GM21786 (cell line): ENCODE data around the gene LINGO3.

ENCODE experiments used
- ATAC-seq: cut with Tn5 transposase; IDR thresholded peaks from one replicate; pipeline ENCODE4 v1.9.1; 2021; ENCODE audit not compliant: unreplicated experiment

Gene LINGO3

DNA sequence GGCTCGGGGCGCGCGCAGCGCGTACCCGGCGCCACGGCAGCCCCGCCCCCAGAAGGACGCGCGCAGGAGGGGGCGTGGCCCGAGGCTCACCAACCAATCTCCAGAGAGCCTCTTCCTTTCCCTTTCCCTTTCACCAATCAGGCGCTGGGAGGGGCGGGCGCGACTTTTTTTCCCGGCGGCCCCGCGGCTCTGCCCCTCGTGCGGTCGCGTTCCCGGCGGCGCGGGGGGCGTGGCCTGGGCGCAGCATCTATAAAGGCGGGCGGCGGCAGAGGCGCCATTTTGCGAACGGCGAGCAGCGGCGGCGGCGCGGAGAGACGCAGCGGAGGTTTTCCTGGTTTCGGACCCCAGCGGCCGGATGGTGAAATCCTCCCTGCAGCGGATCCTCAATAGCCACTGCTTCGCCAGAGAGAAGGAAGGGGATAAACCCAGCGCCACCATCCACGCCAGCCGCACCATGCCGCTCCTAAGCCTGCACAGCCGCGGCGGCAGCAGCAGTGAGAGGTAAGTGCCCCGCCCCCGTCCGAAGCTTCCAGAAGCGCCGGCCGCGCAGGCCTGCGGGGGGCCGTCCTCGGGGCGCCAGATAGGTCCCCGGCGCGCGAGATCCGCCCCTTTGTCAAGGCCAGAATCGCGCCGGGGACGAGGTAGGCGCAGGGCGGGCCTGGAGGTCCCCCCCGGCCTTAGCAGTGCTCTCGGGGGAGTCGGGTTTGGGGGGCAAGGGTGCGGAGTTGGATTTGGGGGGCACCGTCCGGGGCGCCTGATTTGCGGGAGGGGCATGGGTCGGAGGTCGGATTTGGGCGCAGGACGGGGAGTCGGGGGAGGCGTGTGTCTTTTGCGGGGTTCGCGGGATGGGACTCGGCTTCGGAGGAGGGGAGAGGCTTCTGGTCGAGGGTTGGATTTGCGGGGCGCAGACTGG, 38.5 kb downstream of the LINGO3 start:
- no peak for ATAC-seq

DNA sequence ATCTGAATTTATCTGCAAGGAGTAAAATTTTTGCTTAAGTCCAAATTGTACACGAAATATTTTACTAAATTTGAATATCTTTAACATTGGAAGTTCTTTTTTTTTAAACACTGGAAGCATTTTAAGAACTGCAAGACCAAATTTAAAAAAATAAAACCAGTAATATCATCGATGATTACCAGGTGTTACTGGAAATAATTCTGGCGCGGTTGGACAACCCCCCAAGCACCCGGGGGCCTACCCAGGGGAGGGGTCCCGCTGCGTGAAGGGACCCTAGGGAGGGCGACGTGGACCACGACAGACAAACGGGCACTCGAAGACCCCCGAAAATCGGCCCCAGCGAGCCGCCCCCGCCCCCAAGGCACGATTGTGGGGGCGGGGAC, 39.1 kb downstream of the LINGO3 start:
- ATAC-seq = no peak

DNA sequence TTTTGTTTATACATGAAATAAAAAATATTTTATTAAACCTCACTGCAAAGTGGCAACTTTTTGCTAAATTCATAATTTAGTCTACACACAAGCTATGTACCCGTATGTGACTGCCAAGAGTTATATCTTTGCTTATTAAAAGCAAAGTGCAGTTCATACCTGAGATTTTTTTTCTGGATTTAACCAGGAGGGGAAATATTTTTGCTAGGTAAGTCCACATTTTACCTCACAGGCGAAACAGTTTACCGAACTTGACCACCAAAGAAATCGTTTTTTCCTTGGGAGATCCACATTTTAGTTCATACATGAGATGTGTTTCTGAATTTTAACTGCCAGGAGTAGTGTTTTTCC, 39.5 kb downstream of the LINGO3 start:
- no peak for ATAC-seq

DNA sequence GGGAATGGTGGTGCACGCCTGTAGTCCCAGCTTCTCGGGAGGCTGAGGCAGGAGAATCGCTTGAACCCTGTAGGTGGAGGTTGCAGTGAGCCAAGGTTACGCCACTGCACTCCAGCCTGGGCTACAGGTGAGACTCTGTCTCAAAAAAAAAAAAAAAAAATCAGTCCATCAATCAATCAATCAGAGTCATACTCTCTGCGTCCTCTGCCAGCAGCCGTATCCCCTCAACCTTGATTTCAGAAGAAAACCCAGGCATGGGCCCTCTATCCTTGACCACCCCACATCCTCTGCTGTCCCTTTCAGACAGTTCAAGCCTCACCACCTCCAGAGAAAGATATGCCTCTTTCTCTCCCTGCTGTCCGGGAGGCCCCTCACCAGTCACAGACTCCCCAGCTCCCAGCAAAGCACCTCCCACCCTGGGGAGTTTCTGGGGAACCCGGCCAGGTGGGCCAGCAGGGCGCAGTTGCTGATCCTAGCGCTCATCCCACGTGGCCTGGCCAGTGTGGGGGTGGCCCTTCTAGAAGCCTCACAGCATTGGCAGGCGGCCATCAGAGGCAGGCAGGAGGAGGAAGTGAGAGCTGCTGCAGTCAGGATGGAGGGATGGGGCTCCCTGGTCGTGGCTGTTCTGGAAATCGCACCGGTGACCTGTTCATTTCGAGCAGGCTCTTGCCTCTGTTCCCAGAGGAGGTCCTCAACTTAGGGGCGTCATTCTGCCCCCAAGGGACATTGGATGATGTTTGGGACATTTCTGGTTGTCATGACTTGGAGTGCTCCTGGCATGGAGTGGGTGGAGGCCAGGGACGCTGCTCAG, 41.6 kb downstream of the LINGO3 start:
- no peak for ATAC-seq

DNA sequence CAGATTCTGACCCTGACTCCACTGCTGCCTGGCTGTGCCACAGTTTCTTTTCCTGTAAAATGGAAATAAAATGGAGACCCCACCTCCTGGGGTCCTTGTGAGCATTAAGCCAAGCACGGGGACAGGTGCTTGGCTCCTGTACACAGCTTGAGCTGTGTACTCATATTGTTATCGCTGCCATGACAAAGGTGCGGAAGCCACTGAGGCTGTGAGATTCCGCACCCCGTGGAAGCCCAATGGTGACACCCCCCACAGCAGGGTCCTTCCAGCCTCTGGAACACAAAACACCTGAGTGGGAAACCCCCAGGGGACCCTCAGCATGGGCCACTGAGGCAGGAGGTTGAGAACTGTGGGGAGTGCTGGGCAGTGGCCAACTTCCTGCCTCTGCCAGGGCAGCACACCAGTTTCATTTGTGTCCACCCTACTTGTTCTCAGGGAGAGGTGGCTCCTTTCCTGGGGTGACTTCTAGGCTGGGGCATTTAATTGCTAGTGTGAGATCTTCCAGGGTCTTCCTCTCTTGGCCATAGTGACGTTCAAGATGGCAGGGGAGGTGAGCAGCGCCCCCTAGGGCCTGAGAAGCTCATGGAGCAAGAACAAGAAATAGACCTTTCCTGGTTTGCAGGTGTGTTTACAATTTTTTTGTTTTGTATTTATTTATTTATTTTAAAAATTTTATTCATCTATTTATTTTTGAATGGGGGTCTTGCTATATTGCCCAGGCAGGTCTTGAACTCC, 46.3 kb downstream of the LINGO3 start:
- ATAC-seq = no peak

DNA sequence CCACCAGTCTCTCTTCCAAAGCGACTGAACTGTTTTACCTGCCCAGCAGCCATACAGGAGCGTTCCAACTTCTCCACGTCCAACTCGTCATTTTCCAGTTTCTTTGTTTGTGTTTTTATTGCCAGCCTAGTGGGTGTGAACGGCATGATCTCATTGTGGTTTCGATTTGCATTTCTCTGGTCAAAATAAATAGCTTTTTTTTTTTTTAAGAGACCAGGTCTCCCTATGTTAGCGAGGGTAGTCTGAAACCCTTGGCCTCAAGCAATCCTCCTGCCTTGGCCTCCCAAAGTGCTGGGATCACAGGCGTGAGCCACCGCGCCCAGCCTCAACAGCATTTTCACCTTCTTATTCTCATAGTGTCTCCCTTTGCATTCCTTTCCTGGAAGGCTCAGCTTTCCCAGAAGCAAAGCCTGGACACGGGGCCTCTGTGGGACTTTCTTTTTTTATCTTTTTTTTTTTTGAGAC, 47.6 kb downstream of the LINGO3 start:
- no peak for ATAC-seq

DNA sequence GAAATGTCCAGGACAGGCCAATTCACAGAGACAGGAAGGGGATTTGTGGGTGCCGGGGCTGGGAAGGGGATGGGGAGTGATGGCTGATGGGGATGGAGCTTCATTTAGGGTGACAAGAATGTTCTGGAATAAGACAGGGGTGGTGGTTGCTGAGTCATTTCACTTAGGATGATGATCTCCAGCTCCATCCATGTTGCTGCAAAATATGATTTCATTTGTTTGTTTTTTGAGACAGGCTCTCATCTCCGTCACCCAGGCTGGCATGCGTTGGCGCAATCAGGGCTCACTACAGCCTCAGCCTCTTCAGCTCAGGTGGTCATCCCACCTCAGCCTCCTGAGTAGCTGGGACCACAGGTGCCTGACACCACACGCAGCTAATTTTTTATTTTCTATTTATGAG, 48.6 kb downstream of the LINGO3 start:
- ATAC-seq = no peak
